SK-N-MC (cell line): Measurements from ENCODE around the gene ACTR10.

Experiments used
- EZH2 ChIP-seq: fragments of 200-600 bp; sonication (generic); IDR thresholded peaks from one replicate; pipeline ENCODE4 v1.6.1; 2017; ENCODE audit warnings: antibody characterized with exemption
- FOXP2 ChIP-seq: optimal IDR thresholded peaks from 2 replicates; pipeline ENCODE3; 2011; ENCODE audit warnings: mild to moderate bottlenecking, moderate library complexity; ENCODE audit not compliant: insufficient read depth; ENCODE audit errors: extremely low read length, control extremely low read depth
- POLR2AphosphoS5 ChIP-seq: IDR thresholded peaks from 2 replicates; pipeline ENCODE4 v1.6.1; 2012; ENCODE audit warnings: mild to moderate bottlenecking, low read depth, low read length, borderline replicate concordance

DNA sequence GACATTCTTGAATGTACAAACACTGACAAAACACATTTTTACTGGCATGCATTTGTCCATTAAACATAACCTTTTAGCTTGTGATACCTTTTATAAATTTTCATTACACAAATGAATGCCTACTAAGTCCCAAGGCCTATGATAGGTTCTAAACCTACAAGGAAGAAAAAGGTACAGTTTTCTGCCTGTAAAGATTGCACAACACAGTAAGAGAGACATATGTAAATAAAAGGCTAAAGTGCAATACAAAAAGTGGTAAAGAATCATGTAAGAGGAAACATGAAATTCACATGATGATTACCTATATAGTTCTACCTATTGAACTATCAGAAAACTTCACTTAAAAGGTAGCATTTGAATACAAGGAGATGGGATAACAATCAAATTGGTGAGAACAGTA is 83.8 kb downstream of the ACTR10 start:
- TF ChIP-seq EZH2 (no peak), POLR2AphosphoS5 (no peak), FOXP2 (no peak)
